SU-DHL-6 (cell line): ENCODE results near the gene LCE1E.

Source experiments
- EZH2phosphoT487 ChIP-seq: fragments of 200-600 bp; sonication (generic), shearing (Covaris generic); conservative IDR thresholded peaks from 2 replicates; pipeline ENCODE4 v1.6.1; 2018; ENCODE audit warnings: mild to moderate bottlenecking, antibody characterized with exemption, low read length, moderate library complexity, mixed read lengths
- TF ChIP-seq, protein P1 (sequence below): fragments of 200-600 bp; sonication (generic); IDR thresholded peaks from one replicate; pipeline ENCODE4 v1.5.1; 2017; ENCODE audit warnings: antibody characterized with exemption, mild to moderate bottlenecking, low read length, moderate library complexity; ENCODE audit not compliant: insufficient read depth, poor library complexity, severe bottlenecking

DNA sequence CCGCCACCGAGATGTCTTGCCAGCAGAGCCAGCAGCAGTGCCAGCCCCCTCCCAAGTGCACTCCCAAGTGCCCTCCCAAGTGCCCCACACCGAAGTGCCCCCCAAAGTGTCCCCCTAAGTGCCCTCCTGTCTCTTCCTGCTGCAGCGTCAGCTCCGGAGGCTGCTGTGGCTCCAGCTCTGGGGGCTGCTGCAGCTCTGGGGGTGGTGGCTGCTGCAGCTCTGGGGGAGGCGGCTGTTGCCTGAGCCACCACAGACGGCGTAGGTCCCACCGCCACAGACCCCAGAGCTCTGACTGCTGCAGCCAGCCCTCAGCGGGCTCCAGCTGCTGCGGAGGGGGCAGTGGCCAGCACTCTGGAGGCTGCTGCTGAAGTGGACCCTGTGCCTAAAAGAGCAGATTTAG, 9.7 kb upstream of the LCE1E start:
- TF ChIP-seq, protein P1, sequence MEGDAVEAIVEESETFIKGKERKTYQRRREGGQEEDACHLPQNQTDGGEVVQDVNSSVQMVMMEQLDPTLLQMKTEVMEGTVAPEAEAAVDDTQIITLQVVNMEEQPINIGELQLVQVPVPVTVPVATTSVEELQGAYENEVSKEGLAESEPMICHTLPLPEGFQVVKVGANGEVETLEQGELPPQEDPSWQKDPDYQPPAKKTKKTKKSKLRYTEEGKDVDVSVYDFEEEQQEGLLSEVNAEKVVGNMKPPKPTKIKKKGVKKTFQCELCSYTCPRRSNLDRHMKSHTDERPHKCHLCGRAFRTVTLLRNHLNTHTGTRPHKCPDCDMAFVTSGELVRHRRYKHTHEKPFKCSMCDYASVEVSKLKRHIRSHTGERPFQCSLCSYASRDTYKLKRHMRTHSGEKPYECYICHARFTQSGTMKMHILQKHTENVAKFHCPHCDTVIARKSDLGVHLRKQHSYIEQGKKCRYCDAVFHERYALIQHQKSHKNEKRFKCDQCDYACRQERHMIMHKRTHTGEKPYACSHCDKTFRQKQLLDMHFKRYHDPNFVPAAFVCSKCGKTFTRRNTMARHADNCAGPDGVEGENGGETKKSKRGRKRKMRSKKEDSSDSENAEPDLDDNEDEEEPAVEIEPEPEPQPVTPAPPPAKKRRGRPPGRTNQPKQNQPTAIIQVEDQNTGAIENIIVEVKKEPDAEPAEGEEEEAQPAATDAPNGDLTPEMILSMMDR, result no peak
- no peak for TF ChIP-seq EZH2phosphoT487
